Measurements from ENCODE around the gene SNX8.

SNX8 gene

GRCh38 chr7:2223321-2223720 is 90.9 kb downstream of the SNX8 start:
- no peak for DNase-seq (ENCODE audit: low read depth, low spot score)
- CTCF ChIA-PET = interaction anchor here (0.7 to 1.7 kb wide), 4 partner anchors 13 to 158 kb away, joined by 3 to 4 read pairs (median 4); no protein-coding TSS in a partner anchor
- POLR2A ChIA-PET = no interaction called here
- H3K4me3 ChIP-seq (ENCODE audit: low read depth, low read length) = no peak overlapping the region
- TF ChIP-seq CTCF (IDR thresholded peaks at IDR 0.05; ENCODE audit: insufficient read depth, low read length, missing control alignments) = no peak

GRCh38 chr7:2222516-2222915 is 91.7 kb downstream of the SNX8 start:
- TF ChIP-seq CTCF (IDR thresholded peaks at IDR 0.05; ENCODE audit: insufficient read depth, low read length, missing control alignments) = no peak
- CTCF ChIA-PET = interaction anchor here (0.8 to 1.7 kb wide), 3 partner anchors 12 to 118 kb away, joined by 3 to 4 read pairs (median 3); no protein-coding TSS in a partner anchor
- no peak for DNase-seq (ENCODE audit: low read depth, low spot score)
- POLR2A ChIA-PET = no interaction called here
- H3K4me3 ChIP-seq (ENCODE audit: low read depth, low read length) = no peak overlapping the region

GRCh38 chr7:2220954-2221353 is 93.3 kb downstream of the SNX8 start:
- no peak for DNase-seq (ENCODE audit: low read depth, low spot score)
- H3K4me3 ChIP-seq (ENCODE audit: low read depth, low read length) = no peak overlapping the region
- CTCF ChIA-PET = interaction anchor here (0.6 kb wide), 1 partner anchor 127 kb away, joined by 3 read pairs; no protein-coding TSS in a partner anchor
- no peak for TF ChIP-seq CTCF (IDR thresholded peaks at IDR 0.05; ENCODE audit: insufficient read depth, low read length, missing control alignments)
- POLR2A ChIA-PET = no interaction called here

GRCh38 chr7:2220506-2220905 is 93.7 kb downstream of the SNX8 start:
- DNase-seq (ENCODE audit: low read depth, low spot score) = no peak
- POLR2A ChIA-PET = no interaction called here
- TF ChIP-seq CTCF (IDR thresholded peaks at IDR 0.05; ENCODE audit: insufficient read depth, low read length, missing control alignments) = no peak
- CTCF ChIA-PET = no interaction called here
- no peak overlapping the region for H3K4me3 ChIP-seq (ENCODE audit: low read depth, low read length)

- CTCF ChIA-PET = no interaction called here
- TF ChIP-seq CTCF (IDR thresholded peaks at IDR 0.05; ENCODE audit: insufficient read depth, low read length, missing control alignments) = no peak
- POLR2A ChIA-PET = no interaction called here
- no peak overlapping the region for H3K4me3 ChIP-seq (ENCODE audit: low read depth, low read length)
- no peak for DNase-seq (ENCODE audit: low read depth, low spot score)
Observed at GRCh38 chr7:2220030-2220429, 94.2 kb downstream of the SNX8 start.

- CTCF ChIA-PET = no interaction called here
- no peak for TF ChIP-seq CTCF (IDR thresholded peaks at IDR 0.05; ENCODE audit: insufficient read depth, low read length, missing control alignments)
- H3K4me3 ChIP-seq (ENCODE audit: low read depth, low read length) = no peak overlapping the region
- POLR2A ChIA-PET = no interaction called here
- no peak for DNase-seq (ENCODE audit: low read depth, low spot score)
Observed at GRCh38 chr7:2219606-2220005, 94.6 kb downstream of the SNX8 start.
